HG02588 (cell line): ENCODE data around the gene CLMP.
A peak's percentile ranks its signal among the peaks of the same experiment; 100 is the strongest.

Experiments
- ATAC-seq: cut with Tn5 transposase; IDR thresholded peaks from one replicate; pipeline ENCODE4 v1.9.1; 2021; ENCODE audit warnings: mild to moderate bottlenecking, moderate library complexity; ENCODE audit not compliant: unreplicated experiment

The CLMP gene

GRCh38 chr11:123087657-123088056 lies 107.4 kb downstream of the CLMP start:
- ATAC-seq: peak; percentile 85

DNA sequence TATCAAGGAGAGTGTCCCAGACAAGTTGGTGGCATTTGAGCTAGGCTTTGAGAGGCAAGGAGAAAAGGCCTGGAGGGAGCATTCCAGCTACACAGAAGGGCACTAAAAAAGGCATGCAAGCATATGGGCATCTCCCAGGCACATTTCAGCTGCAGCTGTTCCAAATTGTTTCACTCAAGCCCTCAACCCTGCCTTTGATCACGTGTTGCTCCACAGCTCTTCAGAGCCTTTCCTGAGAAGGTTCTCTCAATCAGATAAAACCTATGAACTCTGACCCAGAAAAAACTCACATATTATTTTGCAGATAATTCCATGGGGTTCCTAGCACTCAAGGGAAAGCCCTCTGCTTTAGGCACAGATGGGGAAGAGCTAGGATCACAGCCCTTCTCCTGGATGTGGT lies 108.7 kb downstream of the CLMP start:
- no peak for ATAC-seq

GRCh38 chr11:123085497-123085896 lies 109.6 kb downstream of the CLMP start:
- no peak for ATAC-seq

- ATAC-seq: no peak
Measured at GRCh38 chr11:123084454-123084853, 110.6 kb downstream of the CLMP start.

DNA sequence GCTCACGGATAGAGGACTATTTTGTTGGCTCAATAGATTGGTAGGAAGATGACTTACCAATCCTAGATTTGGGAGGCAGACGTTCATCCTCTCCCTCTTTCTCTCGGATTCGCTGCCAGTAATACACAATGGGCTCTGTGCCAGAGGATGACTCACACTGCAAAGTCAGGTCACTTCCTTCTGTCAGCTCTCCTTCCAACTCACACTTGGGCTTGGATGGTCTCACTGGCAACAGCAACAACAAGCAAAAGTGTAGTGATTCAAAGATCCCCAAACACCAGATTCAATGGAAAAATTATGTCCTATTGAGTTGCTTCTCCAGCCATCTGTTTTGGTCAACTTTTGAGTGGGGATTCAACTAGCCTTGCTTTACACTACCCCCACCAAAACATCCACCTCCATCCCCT lies 111.4 kb downstream of the CLMP start:
- ATAC-seq: no peak

- ATAC-seq: no peak
Measured at GRCh38 chr11:123082977-123083376, 112.1 kb downstream of the CLMP start.

GRCh38 chr11:123080015-123080414 lies 115.0 kb downstream of the CLMP start:
- ATAC-seq: no peak

- no peak for ATAC-seq
Measured at GRCh38 chr11:123076484-123076883, 118.6 kb downstream of the CLMP start.

- ATAC-seq: no peak
Measured at GRCh38 chr11:123073343-123074057, 121.5 kb downstream of the CLMP start.

- no peak for ATAC-seq
Measured at GRCh38 chr11:123072762-123073161, 122.3 kb downstream of the CLMP start.

DNA sequence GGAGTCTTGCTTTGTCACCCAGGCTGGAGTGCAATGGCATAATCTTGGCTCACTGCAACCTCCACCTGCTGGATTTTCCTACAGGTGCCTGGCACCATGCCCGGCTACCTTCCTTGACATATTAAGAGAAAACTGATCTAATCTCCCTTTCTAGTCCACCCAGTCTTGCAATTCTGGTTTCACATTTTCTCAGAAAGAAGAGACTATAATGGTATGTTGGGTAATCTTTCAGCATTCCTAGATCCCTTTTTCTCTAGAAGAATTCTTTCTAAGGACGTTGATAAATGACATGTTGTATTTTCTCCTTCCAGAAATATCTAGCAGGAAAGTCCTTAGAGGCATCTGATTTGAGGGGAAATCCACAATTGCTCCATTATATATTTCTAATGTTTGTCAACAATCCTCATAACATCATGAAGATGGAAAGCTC lies 122.7 kb downstream of the CLMP start:
- ATAC-seq: no peak

- peak; percentile 56 for ATAC-seq
Measured at GRCh38 chr11:123069908-123070821, 124.9 kb downstream of the CLMP start.

GRCh38 chr11:123065621-123066020 lies 129.4 kb downstream of the CLMP start:
- no peak for ATAC-seq

DNA sequence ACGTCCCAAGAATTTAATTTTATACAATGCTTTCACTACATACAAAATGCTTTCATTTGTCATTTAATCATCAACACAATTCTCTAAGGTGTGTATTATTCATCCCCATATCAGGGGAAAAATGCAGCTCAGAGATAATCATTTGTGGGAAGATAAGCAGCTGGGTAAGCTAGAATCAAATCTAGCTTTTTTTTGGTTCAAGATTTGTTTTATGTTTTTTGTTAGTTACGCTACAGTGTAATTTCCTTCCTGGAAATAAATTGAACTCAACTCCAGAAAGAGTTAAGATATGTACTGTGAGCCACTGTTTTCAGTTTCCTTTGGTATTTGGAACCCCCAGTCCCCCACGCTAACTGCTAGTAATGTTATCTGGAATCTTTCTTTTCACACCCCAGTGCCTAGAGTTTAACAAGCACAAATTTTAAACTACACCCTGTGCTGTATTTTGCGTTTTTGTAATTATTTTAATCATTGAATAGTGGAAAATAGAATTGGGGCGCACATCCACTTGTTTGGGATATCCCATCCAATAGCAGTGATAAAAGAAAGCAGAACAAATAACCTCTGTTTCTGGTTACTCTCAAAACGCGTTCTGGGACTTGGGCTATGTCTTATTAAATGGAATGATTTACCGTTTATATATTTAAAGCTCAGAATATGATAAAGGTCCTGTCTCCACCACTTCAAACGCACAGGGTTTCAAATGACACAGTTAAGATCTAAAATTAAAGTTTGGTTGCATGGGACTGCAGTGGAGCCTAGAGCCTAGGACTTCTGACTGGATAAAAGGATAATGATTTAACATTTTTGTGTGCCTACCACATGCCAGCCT lies 131.0 kb downstream of the CLMP start:
- ATAC-seq: no peak

DNA sequence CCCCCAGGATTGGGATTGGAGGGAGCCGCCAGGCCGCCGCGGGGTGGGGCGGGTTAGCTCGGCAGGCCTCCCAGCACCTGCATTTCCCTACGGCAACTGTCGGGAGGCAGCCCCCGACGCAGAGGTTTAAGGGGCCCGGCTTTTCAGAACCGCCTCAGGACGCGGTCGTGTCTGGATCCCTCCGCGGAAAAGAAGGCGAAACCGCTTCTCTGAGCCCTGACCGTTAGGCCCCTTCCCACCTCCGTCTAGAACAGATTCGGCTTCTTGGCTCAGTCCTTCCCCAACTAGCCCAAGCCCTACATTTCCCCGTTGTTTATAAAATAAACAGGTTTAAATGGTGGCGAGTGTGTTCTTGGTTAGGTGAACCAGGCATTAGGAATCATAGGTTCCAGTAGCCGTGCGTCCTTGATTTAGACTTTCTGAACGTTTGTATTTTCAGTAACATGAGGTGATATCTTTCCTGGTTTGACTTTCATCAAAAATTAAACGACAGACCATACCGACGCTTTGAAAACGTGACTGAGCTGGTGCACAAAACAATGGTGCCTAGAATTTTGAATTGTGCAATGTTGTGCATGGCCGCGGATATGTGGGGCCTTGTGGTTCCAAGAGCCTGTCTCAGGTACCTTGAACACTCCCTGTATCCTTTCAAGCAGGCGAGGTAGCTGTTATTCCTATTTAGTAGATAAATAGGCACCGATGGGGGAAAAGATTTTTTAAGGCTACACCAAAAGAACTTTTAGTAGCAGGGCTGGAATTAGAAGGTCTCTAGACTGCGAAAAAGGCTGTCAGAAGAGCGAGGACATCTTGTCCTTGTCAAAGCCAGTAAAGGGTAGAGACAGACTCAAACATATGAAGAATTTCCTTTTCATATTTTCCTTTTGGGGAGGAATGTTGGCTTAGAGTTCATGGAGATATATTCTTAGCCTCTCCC lies 131.9 kb downstream of the CLMP start:
- no peak for ATAC-seq

DNA sequence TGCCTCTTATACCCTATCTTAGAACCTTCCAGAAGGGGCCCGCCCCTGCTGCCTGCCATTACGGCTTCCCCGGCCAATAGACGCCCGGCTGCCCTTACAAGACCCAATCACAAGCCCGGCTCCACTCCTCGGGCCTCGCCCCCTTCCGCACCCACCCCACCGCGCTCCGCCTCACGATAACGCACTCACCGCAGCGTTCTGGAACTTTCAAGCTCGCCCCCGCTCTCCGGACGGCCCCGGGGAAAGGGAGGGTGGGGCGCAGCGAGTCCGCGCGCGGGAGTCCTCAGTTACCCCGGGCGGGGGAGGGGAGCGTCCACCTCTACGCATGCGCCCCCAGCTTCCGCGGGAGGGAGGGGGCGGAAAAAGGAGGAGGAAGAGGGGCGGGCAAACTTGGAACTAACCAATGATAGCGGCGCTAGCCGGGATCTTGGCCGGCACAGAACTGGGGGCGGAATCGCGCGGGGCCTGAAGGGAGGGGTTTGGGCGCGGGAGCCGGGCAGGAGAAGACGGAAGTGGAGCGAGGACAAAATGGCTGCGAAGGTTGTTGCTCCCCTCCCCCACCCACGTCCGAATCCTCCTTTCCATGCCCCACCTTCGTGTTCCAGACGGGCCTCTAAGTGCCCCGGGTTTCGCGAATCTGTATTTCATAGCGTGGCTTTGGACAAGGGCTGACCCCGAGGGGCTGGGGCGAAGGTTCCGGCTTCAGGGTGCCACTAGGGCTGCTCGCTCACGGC lies 132.7 kb downstream of the CLMP start:
- peak; percentile 86 for ATAC-seq

- peak; percentile 1 for ATAC-seq
Measured at GRCh38 chr11:123061403-123062157, 133.5 kb downstream of the CLMP start, which contains the start of gene HSPA8. Gene HSPA8 (minus strand): TSS chr11:123062136. CDS start chr11:123061324, 812 bp downstream.

DNA sequence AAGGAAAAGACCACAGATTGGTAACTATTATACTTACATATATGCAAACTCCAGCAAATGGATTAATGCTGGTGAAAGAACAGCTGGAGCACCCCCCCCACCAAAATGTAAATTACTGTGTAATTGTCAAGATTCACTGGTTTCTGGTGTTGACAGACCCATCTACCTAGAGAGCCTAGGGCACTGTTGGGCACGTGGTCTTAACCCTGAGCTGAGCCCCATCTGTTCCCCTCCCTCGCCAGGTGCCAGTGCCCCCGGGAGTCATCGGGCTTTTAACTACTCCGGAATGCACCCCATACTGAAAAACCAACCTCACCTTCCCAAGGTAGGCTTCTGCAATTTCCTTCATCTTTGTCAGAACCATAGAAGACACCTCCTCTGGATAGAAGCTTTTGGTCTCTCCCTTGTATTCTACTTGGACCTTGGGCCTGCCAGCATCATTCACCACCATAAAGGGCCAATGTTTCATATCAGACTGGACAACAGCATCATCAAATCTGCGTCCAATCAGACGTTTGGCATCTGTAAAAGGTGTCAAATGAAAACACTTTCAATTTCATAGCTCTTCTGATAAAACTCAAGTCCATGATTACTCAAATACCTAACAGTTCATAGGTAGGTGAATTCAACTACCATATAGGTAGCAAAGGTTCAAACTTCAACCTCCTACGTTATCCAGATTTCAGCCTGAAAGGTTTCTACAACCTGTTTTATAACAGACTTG lies 134.6 kb downstream of the CLMP start:
- ATAC-seq: no peak
